Measurements from ENCODE around the gene SPRED3. TPM values are rescaled to one million over a fixed set of nuclear protein-coding genes. Genes with fewer than 3 reads are reported as not detected.

The SPRED3 gene
- total and polyA plus RNA-seq, 2 of the 8 experiments (the other 6 are each of a cell fraction or from before 2014, with no cell fraction given): 8.1 to 10.3 TPM

DNA sequence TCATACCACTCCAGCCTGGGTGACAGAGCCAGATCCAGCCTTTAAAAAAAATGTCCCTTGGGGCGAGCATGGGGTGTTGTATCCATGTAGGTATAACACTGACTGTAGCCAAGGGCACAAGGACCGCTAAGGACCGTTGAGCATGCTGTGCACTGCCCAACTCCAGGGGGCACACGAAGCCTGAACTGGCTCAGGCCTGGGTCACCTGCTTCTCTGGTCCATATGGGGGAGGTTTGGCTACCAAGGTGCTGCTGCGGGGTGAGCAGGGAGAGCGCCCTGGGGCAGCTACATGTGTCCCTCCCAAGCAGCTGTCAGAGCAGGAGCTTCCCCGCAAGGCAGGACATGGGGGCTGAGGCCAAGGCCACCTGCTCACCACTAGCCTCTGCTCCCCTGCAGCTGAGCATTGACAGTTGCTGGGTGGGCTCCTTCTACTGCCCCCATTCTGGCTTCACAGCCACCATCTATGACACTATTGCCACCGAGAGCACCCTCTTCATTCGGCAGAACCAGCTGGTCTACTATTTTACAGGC, 36.6 kb upstream of the SPRED3 start:
- DNase-seq (ENCODE audit: low read depth in 1 of 2, low spot score in 2 of 2): no peak
- Histone ChIP-seq H2BK5ac (ENCODE audit: low read depth, low read length) (no peak overlapping the region), H3K23ac (ENCODE audit: insufficient read length) (no peak overlapping the region), H2BK15ac (ENCODE audit: low read length) (no peak overlapping the region), H2AK5ac (ENCODE audit: low read depth, low read length) (no peak overlapping the region), H3K18ac (ENCODE audit: extremely low read depth, low read length) (no peak overlapping the region), H2BK20ac (ENCODE audit: low read length) (no peak overlapping the region), H3K79me1 (ENCODE audit: low read depth, low read length) (no peaks in the 10 kb centered on the region), H3K4ac (replicated peaks; ENCODE audit: insufficient read length, low read depth, low read length) (peak overlapping the region; percentile 38), H3K79me2 (ENCODE audit: control insufficient read depth in 1 of 2, insufficient read depth in 2 of 2, low read length in 2 of 2) (no peaks in the 10 kb centered on the region), H3K23me2 (ENCODE audit: low read depth, low read length) (no peaks in the 10 kb centered on the region), H3K9me3 (ENCODE audit: insufficient read depth in 2 of 2, low read depth in 1 of 2, low read length in 1 of 2) (no peaks in the 10 kb centered on the region), H4K8ac (ENCODE audit: extremely low read depth, insufficient read depth, low read length) (no peak overlapping the region), H3K9ac (replicated peaks in 1 of 4; ENCODE audit: extremely low read depth in 1 of 4, low read depth in 3 of 4, low read length in 3 of 4) (no peak overlapping the region), H3K27ac (ENCODE audit: low read depth, low read length) (no peak overlapping the region), H4K5ac (ENCODE audit: insufficient read length, low read depth, low read length) (no peak overlapping the region), H3K14ac (ENCODE audit: insufficient read length) (no peak overlapping the region), H4K91ac (replicated peaks; ENCODE audit: insufficient read length, low read length) (no peak overlapping the region), H3K4me2 (ENCODE audit: insufficient read depth in 1 of 2, low read depth in 2 of 2, low read length in 2 of 2) (no peak overlapping the region), H2AFZ (ENCODE audit: low read length) (no peak overlapping the region), H4K20me1 (replicated peaks in 1 of 2; ENCODE audit: control insufficient read depth in 1 of 2, insufficient read depth in 2 of 2, low read length in 2 of 2) (no peaks in the 10 kb centered on the region), H3K4me3 (ENCODE audit: extremely low read depth in 1 of 4, insufficient read depth in 2 of 4, low read depth in 3 of 4, low read length in 4 of 4) (no peak overlapping the region), H3K4me1 (replicated peaks in 1 of 4; ENCODE audit: control insufficient read depth in 3 of 4, insufficient read depth in 4 of 4, low read length in 3 of 4) (no peaks in the 10 kb centered on the region), H3K56ac (replicated peaks; ENCODE audit: insufficient read length, low read depth, low read length) (no peak overlapping the region), H3K36me3 (ENCODE audit: control insufficient read depth in 2 of 4, insufficient read depth in 4 of 4, low read length in 3 of 4) (no peaks in the 10 kb centered on the region), H3K27me3 (replicated peaks in 1 of 4; ENCODE audit: control insufficient read depth in 3 of 4, extremely low read depth in 1 of 4, insufficient read depth in 3 of 4, low read length in 3 of 4) (no peaks in the 10 kb centered on the region; a peak in 1 of 7 replicates), H2BK12ac (ENCODE audit: low read depth, low read length) (0 out of 2 replicates have a peak overlapping the region, but pooled peaks have one; percentile 39), H2BK120ac (replicated peaks; ENCODE audit: low read depth, low read length) (no peak overlapping the region)
- POLR2A ChIA-PET (ENCODE audit: partially characterized antibody): interaction anchor here (0.7 to 1.6 kb wide), 6 partner anchors 9 to 34 kb away, joined by 3 to 6 read pairs (median 4); no protein-coding TSS in a partner anchor
- FAIRE-seq: no peak
- TF ChIP-seq RFX5 (IDR thresholded peaks at IDR 0.05; ENCODE audit: borderline replicate concordance, low read depth, low read length) (no peak), JUN (IDR thresholded peaks at IDR 0.05; ENCODE audit: low read depth, low read length) (no peak), SRF (IDR thresholded peaks at IDR 0.05; ENCODE audit: low read depth, low read length) (no peak), POLR2A (IDR thresholded peaks at IDR 0.05; ENCODE audit: control extremely low read depth in 1 of 2, low read depth in 2 of 2, low read length in 2 of 2) (no peak), RAD21 (IDR thresholded peaks at IDR 0.05 in 1 of 2, conservative IDR thresholded peaks at IDR 0.05 in 1 of 2; ENCODE audit: low read depth in 2 of 2, low read length in 2 of 2) (no peak), CREB1 (IDR thresholded peaks at IDR 0.05) (no peak), HDAC6 (IDR thresholded peaks at IDR 0.05; ENCODE audit: low read depth, low read length) (no peak), SIRT6 (IDR thresholded peaks at IDR 0.05; ENCODE audit: low read length) (no peak), CHD1 (IDR thresholded peaks at IDR 0.05; ENCODE audit: low read depth, low read length) (no peak), POU5F1 (IDR thresholded peaks at IDR 0.05; ENCODE audit: low read depth, low read length) (no peak), EP300 (IDR thresholded peaks at IDR 0.05; ENCODE audit: borderline replicate concordance in 1 of 2, low read depth in 2 of 2, low read length in 2 of 2) (no peak)
- TF ChIP-seq, protein P1, sequence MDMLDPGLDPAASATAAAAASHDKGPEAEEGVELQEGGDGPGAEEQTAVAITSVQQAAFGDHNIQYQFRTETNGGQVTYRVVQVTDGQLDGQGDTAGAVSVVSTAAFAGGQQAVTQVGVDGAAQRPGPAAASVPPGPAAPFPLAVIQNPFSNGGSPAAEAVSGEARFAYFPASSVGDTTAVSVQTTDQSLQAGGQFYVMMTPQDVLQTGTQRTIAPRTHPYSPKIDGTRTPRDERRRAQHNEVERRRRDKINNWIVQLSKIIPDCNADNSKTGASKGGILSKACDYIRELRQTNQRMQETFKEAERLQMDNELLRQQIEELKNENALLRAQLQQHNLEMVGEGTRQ (IDR thresholded peaks at IDR 0.05; ENCODE audit: low read length): no peak
- CTCF ChIA-PET (ENCODE audit: partially characterized antibody): interaction anchor here (0.7 to 3.8 kb wide), 7 partner anchors 9 to 209 kb away, joined by 3 to 15 read pairs (median 4); no protein-coding TSS in a partner anchor
- 75% methylated on average over 9 of the region's 9 CpGs; no CpG with 5 or more reads in 1 of the 2 experiments for WGBS, 2 experiments (ENCODE audit: extremely low coverage in 1 of 2, insufficient coverage in 1 of 2, insufficient read length in 1 of 2, insufficient replicate concordance in 2 of 2, low coverage in 1 of 2, low lambda C conversion rate in 2 of 2, missing lambda C conversion rate in 1 of 2)
